ENCODE data around the gene PACSIN1.

- TF ChIP-seq YY1 (IDR thresholded peaks at IDR 0.05; ENCODE audit: insufficient read depth, insufficient read length) (no peak), ZNF274 (IDR thresholded peaks at IDR 0.05; ENCODE audit: low read depth, low read length) (no peak)
These were observed 69.8 kb downstream of the PACSIN1 start for GRCh38 chr6:34535646-34536045.
